Neural crest cell (in vitro differentiated cells): ENCODE results near the gene CTCF. TPM values are rescaled to one million over a fixed set of nuclear protein-coding genes. Genes with fewer than 3 reads are reported as not detected.

Experiments used
- DNase-seq: peaks from one replicate; pipeline ENCODE4 v3.0.0; 2021; ENCODE audit warnings: low read depth, mixed read lengths, low spot score
- H3K27ac Mint-ChIP-seq: one replicate; pipeline ENCODE4 v1.8.0; 2021; ENCODE audit warnings: mild to moderate bottlenecking, mixed read lengths; ENCODE audit not compliant: unreplicated experiment
- H3K27me3 Mint-ChIP-seq: 2 replicates; pipeline ENCODE4 v1.8.0; 2021; ENCODE audit warnings: low read depth, mild to moderate bottlenecking, mixed read lengths
- H3K36me3 Mint-ChIP-seq: 2 replicates; pipeline ENCODE4 v1.8.0; 2021; ENCODE audit warnings: low read depth, mild to moderate bottlenecking, mixed read lengths
- H3K4me1 Mint-ChIP-seq: 2 replicates; pipeline ENCODE4 v1.8.0; 2021; ENCODE audit warnings: mixed read lengths
- H3K4me3 Mint-ChIP-seq: one replicate; pipeline ENCODE4 v1.8.0; 2021; ENCODE audit warnings: mild to moderate bottlenecking, mixed read lengths
- H3K9me3 Mint-ChIP-seq: 2 replicates; pipeline ENCODE4 v1.8.0; 2021; ENCODE audit warnings: mixed read lengths
- CTCF ChIP-seq: fragments of 200-600 bp; sonication (generic); conservative IDR thresholded peaks from 2 replicates; pipeline ENCODE4 v1.5.0; 2021; ENCODE audit warnings: antibody characterized with exemption, mild to moderate bottlenecking
- total RNA-seq: library from RNA; stranded (reverse); gene quantifications from 2 replicates; pipeline ENCODE4 v1.2.1, GENCODE V29; 2021

CTCF gene
- total RNA-seq, 1 donor from 2014 or later: 78.8 TPM

- Mint-ChIP-seq H3K27me3 (peaks cover 27% of the 10 kb centered on the region), H3K36me3 (peaks cover under 1% of the 10 kb centered on the region), H3K4me3 (peak overlapping the region; percentile 98), H3K9me3 (no peaks in the 10 kb centered on the region), H3K4me1 (peaks cover 11% of the 10 kb centered on the region), H3K27ac (no peak overlapping the region)
- DNase-seq: no peak
- no peak for TF ChIP-seq CTCF
These were observed 96.7 kb downstream of the CTCF start for GRCh38 chr16:67658849-67659674.

GRCh38 chr16:67659675-67660563 is 97.6 kb downstream of the CTCF start, which contains the start of gene ACD:
ACD (minus strand) TSS chr16:67660260; CDS start chr16:67660220, 40 bp downstream.
- peak within 1 kb of the TSS; percentile 98 for H3K4me3 Mint-ChIP-seq
- no peak for TF ChIP-seq CTCF
- H3K9me3 Mint-ChIP-seq: no peaks in the 10 kb centered on the region
- peak within 1 kb of the TSS; percentile 96 for H3K27ac Mint-ChIP-seq
- H3K4me1 Mint-ChIP-seq: peaks cover 20% of the 10 kb centered on the region
- DNase-seq: peak; percentile 88
- H3K36me3 Mint-ChIP-seq: peaks cover 3% of the 10 kb centered on the region
- peaks cover 19% of the 10 kb centered on the region for H3K27me3 Mint-ChIP-seq

- peaks cover 3% of the 10 kb centered on the region for H3K36me3 Mint-ChIP-seq
- peak; percentile 84 for DNase-seq
- peak within 1 kb of the TSS; percentile 98 for H3K4me3 Mint-ChIP-seq
- no peak for TF ChIP-seq CTCF
- H3K9me3 Mint-ChIP-seq: no peaks in the 10 kb centered on the region
- H3K27ac Mint-ChIP-seq: peak within 1 kb of the TSS; percentile 96
- peaks cover 12% of the 10 kb centered on the region for H3K27me3 Mint-ChIP-seq
- peaks cover 27% of the 10 kb centered on the region for H3K4me1 Mint-ChIP-seq
These were observed 98.3 kb downstream of the CTCF start, which contains the start of gene PARD6A for GRCh38 chr16:67660564-67661028. PARD6A (plus strand) TSS chr16:67660960; CDS start chr16:67661039, 79 bp downstream.

- peaks cover 29% of the 10 kb centered on the region for H3K4me1 Mint-ChIP-seq
- DNase-seq: no peak
- no peak overlapping the region for H3K27ac Mint-ChIP-seq
- no peaks in the 10 kb centered on the region for H3K9me3 Mint-ChIP-seq
- peaks cover 3% of the 10 kb centered on the region for H3K36me3 Mint-ChIP-seq
- peak overlapping the region; percentile 94 for H3K4me3 Mint-ChIP-seq
- H3K27me3 Mint-ChIP-seq: peaks cover 8% of the 10 kb centered on the region
- TF ChIP-seq CTCF: no peak
These were observed 98.9 kb downstream of the CTCF start for GRCh38 chr16:67661101-67661761.
